Calu3 (cell line): ENCODE measurements around the gene SYNDIG1L. TPM values are rescaled to one million over a fixed set of nuclear protein-coding genes. Genes with fewer than 3 reads are reported as not detected.

ENCODE experiments used
- BruUV-seq: library from RNA; stranded (reverse); fragments of 400-500 nt; replicated peaks from 2 replicates; lab custom pipeline; 2021; lab: Mats Ljungman, UMichigan
- CTCF ChIA-PET: fragments of 300-600 bp; sonication (Branson Sonifier 250); formaldehyde crosslinking; loops from one replicate; lab custom pipeline; 2022; ENCODE audit warnings: antibody characterized with exemption; lab: Charles Lee
- DNase-seq: peaks from one replicate; pipeline ENCODE4 v3.0.0; 2022
- H3K27ac Mint-ChIP-seq: one replicate; pipeline ENCODE4 v1.8.0; 2022; ENCODE audit warnings: mixed read lengths; ENCODE audit not compliant: unreplicated experiment
- H3K27me3 Mint-ChIP-seq: one replicate; pipeline ENCODE4 v1.8.0; 2022; ENCODE audit warnings: mixed read lengths; ENCODE audit not compliant: unreplicated experiment
- H3K36me3 Mint-ChIP-seq: one replicate; pipeline ENCODE4 v1.8.0; 2022; ENCODE audit warnings: mild to moderate bottlenecking, moderate library complexity, mixed read lengths; ENCODE audit not compliant: insufficient read depth, unreplicated experiment
- H3K4me1 Mint-ChIP-seq: one replicate; pipeline ENCODE4 v1.8.0; 2022; ENCODE audit warnings: mild to moderate bottlenecking, low read depth, mixed read lengths; ENCODE audit not compliant: unreplicated experiment
- H3K4me3 Mint-ChIP-seq: one replicate; pipeline ENCODE4 v1.8.0; 2022; ENCODE audit warnings: mild to moderate bottlenecking, low read depth, moderate library complexity, mixed read lengths; ENCODE audit not compliant: unreplicated experiment
- H3K9me3 Mint-ChIP-seq: one replicate; pipeline ENCODE4 v1.8.0; 2022; ENCODE audit warnings: low read depth, mixed read lengths; ENCODE audit not compliant: unreplicated experiment
- intact Hi-C: fragments of 100-400 bp; cut with micrococcal nuclease; formaldehyde crosslinking; loops from one replicate; pipeline ENCODE4 v1.10.0; 2022; ENCODE audit not compliant: unreplicated experiment
- total RNA-seq: library from RNA; stranded (reverse); gene quantifications from 2 replicates; pipeline ENCODE4 v1.2.3, GENCODE V29; 2022
- TF ChIP-seq, protein P1 (sequence below): fragments of 200-600 bp; IDR thresholded peaks from one replicate; pipeline ENCODE4 v1.8.0; 2022; ENCODE audit warnings: antibody characterized with exemption; ENCODE audit not compliant: unreplicated experiment

Gene SYNDIG1L
- total RNA-seq, 1 experiment from 2014 or later, result not detected

DNA sequence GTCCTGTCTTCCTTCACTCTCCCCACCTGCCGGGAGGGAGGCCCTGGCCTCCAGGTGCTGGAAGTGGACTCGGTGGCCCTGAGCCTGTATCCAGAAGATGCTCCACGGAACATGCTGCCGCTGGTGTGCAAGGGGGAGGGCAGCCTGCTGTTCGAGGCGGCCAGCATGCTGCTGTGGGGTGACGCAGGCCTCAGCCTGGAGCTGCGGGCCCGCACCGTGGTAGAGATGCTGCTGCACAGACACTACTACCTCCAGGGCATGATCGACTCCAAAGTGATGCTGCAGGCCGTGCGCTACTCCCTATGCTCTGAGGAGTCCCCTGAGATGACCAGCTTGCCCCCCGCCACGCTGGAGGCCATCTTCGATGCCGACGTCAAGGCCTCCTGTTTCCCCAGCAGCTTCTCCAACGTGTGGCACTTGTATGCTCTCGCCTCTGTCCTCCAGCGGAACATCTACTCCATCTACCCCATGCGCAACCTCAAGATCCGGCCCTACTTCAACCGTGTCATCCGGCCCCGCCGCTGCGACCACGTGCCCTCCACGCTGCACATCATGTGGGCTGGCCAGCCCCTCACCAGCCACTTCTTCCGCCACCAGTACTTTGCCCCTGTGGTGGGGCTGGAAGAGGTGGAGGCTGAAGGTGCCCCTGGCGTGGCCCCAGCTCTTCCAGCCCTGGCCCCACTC is 69.0 kb downstream of the SYNDIG1L start:
- DNase-seq, result no peak
- intact Hi-C loops, result no loop called here
- H3K4me3 Mint-ChIP-seq, result no peak overlapping the region
- CTCF ChIA-PET, result no interaction called here
- no peaks in the 10 kb centered on the region for H3K9me3 Mint-ChIP-seq
- no peaks in the 10 kb centered on the region for H3K36me3 Mint-ChIP-seq
- H3K4me1 Mint-ChIP-seq, result no peaks in the 10 kb centered on the region
- peaks cover 49% of the 10 kb centered on the region for H3K27me3 Mint-ChIP-seq
- TF ChIP-seq, protein P1, sequence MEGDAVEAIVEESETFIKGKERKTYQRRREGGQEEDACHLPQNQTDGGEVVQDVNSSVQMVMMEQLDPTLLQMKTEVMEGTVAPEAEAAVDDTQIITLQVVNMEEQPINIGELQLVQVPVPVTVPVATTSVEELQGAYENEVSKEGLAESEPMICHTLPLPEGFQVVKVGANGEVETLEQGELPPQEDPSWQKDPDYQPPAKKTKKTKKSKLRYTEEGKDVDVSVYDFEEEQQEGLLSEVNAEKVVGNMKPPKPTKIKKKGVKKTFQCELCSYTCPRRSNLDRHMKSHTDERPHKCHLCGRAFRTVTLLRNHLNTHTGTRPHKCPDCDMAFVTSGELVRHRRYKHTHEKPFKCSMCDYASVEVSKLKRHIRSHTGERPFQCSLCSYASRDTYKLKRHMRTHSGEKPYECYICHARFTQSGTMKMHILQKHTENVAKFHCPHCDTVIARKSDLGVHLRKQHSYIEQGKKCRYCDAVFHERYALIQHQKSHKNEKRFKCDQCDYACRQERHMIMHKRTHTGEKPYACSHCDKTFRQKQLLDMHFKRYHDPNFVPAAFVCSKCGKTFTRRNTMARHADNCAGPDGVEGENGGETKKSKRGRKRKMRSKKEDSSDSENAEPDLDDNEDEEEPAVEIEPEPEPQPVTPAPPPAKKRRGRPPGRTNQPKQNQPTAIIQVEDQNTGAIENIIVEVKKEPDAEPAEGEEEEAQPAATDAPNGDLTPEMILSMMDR, result no peak
- no TSS peak for BruUV-seq
- no peak overlapping the region for H3K27ac Mint-ChIP-seq

Other genes starting within 250 kb of the SYNDIG1L start
- gene VSX2, start 186.8 kb downstream of the SYNDIG1L start, total RNA-seq, result not detected in 2 replicates
- gene ABCD4, start 123.3 kb downstream of the SYNDIG1L start, total RNA-seq, result 59.6 and 72.4 TPM in 2 replicates
- not detected in 2 replicates for gene VRTN, start 77.7 kb downstream of the SYNDIG1L start, total RNA-seq
- 122 and 142 TPM in 2 replicates for gene NPC2, start 67.1 kb upstream of the SYNDIG1L start, total RNA-seq
- gene ISCA2, start 67.6 kb upstream of the SYNDIG1L start, total RNA-seq, result 23.7 and 26.9 TPM in 2 replicates
- gene LTBP2, start 186.0 kb upstream of the SYNDIG1L start, total RNA-seq, result 1.3 and 4.3 TPM in 2 replicates